K562 (cell line): ENCODE results near the gene ELMO3. TPM values are rescaled to one million over a fixed set of nuclear protein-coding genes. Genes with fewer than 3 reads are reported as not detected.
A peak's percentile ranks its signal among the peaks of the same experiment; 100 is the strongest.

ENCODE experiments used
- ARNT ChIP-seq, 2 experiments: fragments of 450-650 bp; IDR thresholded peaks; 2 replicates each; pipeline ENCODE4 v1.6.1; 2016; ENCODE audit warnings: mild to moderate bottlenecking in 1 of 2
- BHLHE40 ChIP-seq: IDR thresholded peaks from 2 replicates; pipeline ENCODE4 v1.6.1; 2011; ENCODE audit warnings: low read length, improper control_type of control experiment
- CBFA2T3 ChIP-seq: fragments of 450-650 bp; IDR thresholded peaks from 2 replicates; pipeline ENCODE4 v1.6.1; 2017
- EGR1 ChIP-seq: fragments of 450-650 bp; conservative IDR thresholded peaks from 2 replicates; pipeline ENCODE4 v1.6.1; 2017; ENCODE audit warnings: mild to moderate bottlenecking
- GABPB1 ChIP-seq: sonication (generic); formaldehyde crosslinking; IDR thresholded peaks from 2 replicates; pipeline ENCODE4 v1.8.0; 2022; ENCODE audit warnings: mild to moderate bottlenecking, missing genetic modification reagents
- GABPB2 ChIP-seq: fragments of 250-450 bp; sonication (Bioruptor Pico); conservative IDR thresholded peaks from 2 replicates; pipeline ENCODE4 v1.5.1; 2021; ENCODE audit warnings: mild to moderate bottlenecking
- KDM5B ChIP-seq: fragments of 200-600 bp; sonication (generic); IDR thresholded peaks from 2 replicates; pipeline ENCODE4 v1.6.1; 2012; ENCODE audit warnings: low read depth, mild to moderate bottlenecking, moderate library complexity, low read length, control low read depth, inconsistent platforms; ENCODE audit not compliant: insufficient replicate concordance
- MTA3 ChIP-seq: fragments of 450-650 bp; formaldehyde crosslinking; IDR thresholded peaks from 2 replicates; pipeline ENCODE4 v1.6.1; 2017; ENCODE audit warnings: mild to moderate bottlenecking, borderline replicate concordance
- NEUROD1 ChIP-seq: fragments of 150-350 bp; IDR thresholded peaks from 2 replicates; pipeline ENCODE4 v1.6.1; 2014; ENCODE audit warnings: borderline replicate concordance, low read length, low read depth; ENCODE audit not compliant: partially characterized antibody
- NONO ChIP-seq, 2 experiments: fragments of 200-400 bp in 1 of 2; fragments of 450-650 bp in 1 of 2; formaldehyde crosslinking in 1 of 2; IDR thresholded peaks; 2 replicates each; pipeline ENCODE4 v1.6.1; 2017; ENCODE audit warnings: low read depth in 2 of 2, mild to moderate bottlenecking in 2 of 2, moderate library complexity in 2 of 2, low read length in 1 of 2
- POLR2B ChIP-seq: fragments of 450-650 bp; IDR thresholded peaks from 2 replicates; pipeline ENCODE4 v1.6.1; 2018; ENCODE audit warnings: low read depth; ENCODE audit not compliant: partially characterized antibody
- RCOR1 ChIP-seq, 2 experiments: IDR thresholded peaks; 2 replicates each; pipeline ENCODE4 v1.6.1; 2012; ENCODE audit warnings: low read depth in 2 of 2, low read length in 2 of 2, borderline replicate concordance in 1 of 2, improper control_type of control experiment in 1 of 2
- SMC3 ChIP-seq: conservative IDR thresholded peaks from 2 replicates; pipeline ENCODE4 v1.6.1; 2011; ENCODE audit warnings: low read depth, low read length, improper control_type of control experiment; ENCODE audit not compliant: insufficient read depth
- SUPT5H ChIP-seq: fragments of 450-650 bp; IDR thresholded peaks from 2 replicates; pipeline ENCODE4 v1.6.1; 2016
- TRIM24 ChIP-seq, 2 experiments: fragments of 450-650 bp; IDR thresholded peaks; 2 replicates each; pipeline ENCODE4 v1.6.1; 2016
- TRIM28 ChIP-seq: fragments of 450-650 bp; IDR thresholded peaks from 2 replicates; pipeline ENCODE4 v1.6.1; 2017
- ZNF23 ChIP-seq: fragments of 250-450 bp; sonication (Bioruptor Pico); IDR thresholded peaks from 2 replicates; pipeline ENCODE4 v1.4.0; 2020; ENCODE audit warnings: mild to moderate bottlenecking
- ZNF583 ChIP-seq: fragments of 250-450 bp; sonication (Bioruptor Pico); IDR thresholded peaks from 2 replicates; pipeline ENCODE4 v1.4.0; 2020
- polyA plus RNA-seq, 8 experiments: library from polyadenylated mRNA; depleted of rRNA in 4 of 8; stranded (reverse) in 5 of 8; unstranded in 3 of 8; fragments of >200 nt; fragmentation: Nextera tagmentation in 2 of 8; fragmentation: Illumina TruSeq in 1 of 8; extraction: Ambion mirVana in 2 of 8; extraction: Trizol in 1 of 8; gene quantifications; 2 replicates each; pipeline versions ENCODE4 v1.2.1 to v1.2.3, GENCODE V29; 2011 to 2014; ENCODE audit warnings: inconsistent platforms in 1 of 8, missing spikeins in 1 of 8
- total RNA-seq, 7 experiments: library from RNA; depleted of rRNA in 6 of 7; stranded (reverse); fragments of >200 nt in 6 of 7; fragmentation: Illumina TruSeq in 2 of 7; extraction: Trizol in 2 of 7; gene quantifications; 2 replicates each; pipeline versions ENCODE4 v1.2.1 to v1.2.3, GENCODE V29; 2011 to 2021; ENCODE audit warnings: low replicate concordance in 1 of 7
- TF ChIP-seq, protein P1 (sequence below): IDR thresholded peaks from 3 replicates; pipeline ENCODE4 v1.6.1; 2011; ENCODE audit warnings: borderline replicate concordance, mild to moderate bottlenecking, moderate library complexity; ENCODE audit not compliant: insufficient read length; ENCODE audit errors: extremely low read depth
- TF ChIP-seq, protein P2 (sequence below): fragments of 250-450 bp; sonication (Bioruptor Pico); IDR thresholded peaks from 2 replicates; pipeline ENCODE4 v1.4.0; 2020; ENCODE audit warnings: mild to moderate bottlenecking
- TF ChIP-seq, protein P3 (sequence below): fragments of 450-650 bp; IDR thresholded peaks from 2 replicates; pipeline ENCODE4 v1.6.1; 2017; ENCODE audit warnings: mild to moderate bottlenecking, moderate library complexity
- TF ChIP-seq, protein P4 (sequence below): fragments of 450-650 bp; IDR thresholded peaks from 2 replicates; pipeline ENCODE4 v1.6.1; 2014; ENCODE audit warnings: low read depth, mild to moderate bottlenecking, moderate library complexity, borderline replicate concordance

The ELMO3 gene
- total and polyA plus RNA-seq, 9 of the 15 experiments (the other 6 are each of a cell fraction or from before 2014, with no cell fraction given) = 0.04 to 5.1 (median 1.5) TPM

DNA sequence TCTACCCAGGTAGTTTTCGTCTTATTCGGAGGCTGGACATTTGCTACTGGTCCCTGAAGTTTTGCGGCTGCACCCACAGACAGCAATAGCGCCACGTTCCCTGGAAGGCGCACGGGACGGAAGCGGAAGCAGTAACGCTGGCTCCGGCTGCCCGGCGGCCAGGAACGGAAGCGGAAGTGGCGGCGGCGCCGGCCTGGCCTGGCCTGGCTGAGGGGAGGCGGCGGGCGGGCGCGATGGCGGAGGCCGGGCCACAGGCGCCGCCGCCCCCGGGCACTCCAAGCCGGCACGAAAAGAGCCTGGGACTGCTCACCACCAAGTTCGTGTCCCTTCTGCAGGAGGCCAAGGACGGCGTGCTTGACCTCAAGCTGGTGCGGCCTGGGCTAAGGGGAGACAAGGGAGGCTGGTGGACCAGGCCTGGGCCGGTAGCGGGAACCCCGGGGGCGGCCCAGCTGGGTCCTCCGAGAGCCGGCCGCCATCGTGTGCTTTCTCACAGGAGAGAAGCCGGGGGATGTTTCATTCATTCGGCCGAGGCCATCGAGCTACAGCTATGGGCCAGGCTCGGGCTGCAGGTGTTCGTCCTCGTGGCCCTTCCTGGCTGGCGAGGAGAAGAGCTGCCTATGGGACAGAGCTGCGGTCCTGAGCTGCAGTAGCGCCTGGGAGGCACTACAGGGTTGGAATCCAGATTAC, 6.8 kb upstream of the ELMO3 start, which contains the start of gene E2F4 (continued):
- TF ChIP-seq RCOR1 (IDR thresholded peaks at IDR 0.05; ENCODE audit: borderline replicate concordance in 1 of 2, low read depth in 2 of 2, low read length in 2 of 2) (peak in 1 of 2 experiments; percentile 63; a peak in 2 of 4 replicates), POLR2B (no peak), TRIM28 (no peak), NONO (IDR thresholded peaks at IDR 0.05; ENCODE audit: low read depth in 2 of 2, low read length in 1 of 2) (peak in 1 of 2 experiments; percentile 80; a peak in 1 of 4 replicates), GABPB1 (peak; percentile 92), ARNT (IDR thresholded peaks at IDR 0.05) (no peak), SMC3 (peak; percentile 28; the same call in 1 of the 2 replicates), ZNF583 (CRISPR knock-in tag) (0 out of 2 replicates have a peak, but pooled peaks have one; percentile 50), MTA3 (peak; percentile 19; the same call in 1 of the 2 replicates), BHLHE40 (peak; percentile 95), KDM5B (peak; percentile 68), ZNF23 (CRISPR knock-in tag) (no peak), SUPT5H (peak; percentile 62), NEUROD1 (peak; percentile 93), EGR1 (peak; percentile 48), GABPB2 (CRISPR knock-in tag) (no peak), CBFA2T3 (no peak), TRIM24 (IDR thresholded peaks at IDR 0.05) (no peak)
- TF ChIP-seq, protein P1, sequence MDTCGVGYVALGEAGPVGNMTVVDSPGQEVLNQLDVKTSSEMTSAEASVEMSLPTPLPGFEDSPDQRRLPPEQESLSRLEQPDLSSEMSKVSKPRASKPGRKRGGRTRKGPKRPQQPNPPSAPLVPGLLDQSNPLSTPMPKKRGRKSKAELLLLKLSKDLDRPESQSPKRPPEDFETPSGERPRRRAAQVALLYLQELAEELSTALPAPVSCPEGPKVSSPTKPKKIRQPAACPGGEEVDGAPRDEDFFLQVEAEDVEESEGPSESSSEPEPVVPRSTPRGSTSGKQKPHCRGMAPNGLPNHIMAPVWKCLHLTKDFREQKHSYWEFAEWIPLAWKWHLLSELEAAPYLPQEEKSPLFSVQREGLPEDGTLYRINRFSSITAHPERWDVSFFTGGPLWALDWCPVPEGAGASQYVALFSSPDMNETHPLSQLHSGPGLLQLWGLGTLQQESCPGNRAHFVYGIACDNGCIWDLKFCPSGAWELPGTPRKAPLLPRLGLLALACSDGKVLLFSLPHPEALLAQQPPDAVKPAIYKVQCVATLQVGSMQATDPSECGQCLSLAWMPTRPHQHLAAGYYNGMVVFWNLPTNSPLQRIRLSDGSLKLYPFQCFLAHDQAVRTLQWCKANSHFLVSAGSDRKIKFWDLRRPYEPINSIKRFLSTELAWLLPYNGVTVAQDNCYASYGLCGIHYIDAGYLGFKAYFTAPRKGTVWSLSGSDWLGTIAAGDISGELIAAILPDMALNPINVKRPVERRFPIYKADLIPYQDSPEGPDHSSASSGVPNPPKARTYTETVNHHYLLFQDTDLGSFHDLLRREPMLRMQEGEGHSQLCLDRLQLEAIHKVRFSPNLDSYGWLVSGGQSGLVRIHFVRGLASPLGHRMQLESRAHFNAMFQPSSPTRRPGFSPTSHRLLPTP = no peak
- TF ChIP-seq, protein P2, sequence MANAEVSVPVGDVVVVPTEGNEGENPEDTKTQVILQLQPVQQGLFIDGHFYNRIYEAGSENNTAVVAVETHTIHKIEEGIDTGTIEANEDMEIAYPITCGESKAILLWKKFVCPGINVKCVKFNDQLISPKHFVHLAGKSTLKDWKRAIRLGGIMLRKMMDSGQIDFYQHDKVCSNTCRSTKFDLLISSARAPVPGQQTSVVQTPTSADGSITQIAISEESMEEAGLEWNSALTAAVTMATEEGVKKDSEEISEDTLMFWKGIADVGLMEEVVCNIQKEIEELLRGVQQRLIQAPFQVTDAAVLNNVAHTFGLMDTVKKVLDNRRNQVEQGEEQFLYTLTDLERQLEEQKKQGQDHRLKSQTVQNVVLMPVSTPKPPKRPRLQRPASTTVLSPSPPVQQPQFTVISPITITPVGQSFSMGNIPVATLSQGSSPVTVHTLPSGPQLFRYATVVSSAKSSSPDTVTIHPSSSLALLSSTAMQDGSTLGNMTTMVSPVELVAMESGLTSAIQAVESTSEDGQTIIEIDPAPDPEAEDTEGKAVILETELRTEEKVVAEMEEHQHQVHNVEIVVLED (CRISPR knock-in tag) = no peak
- TF ChIP-seq, protein P3, sequence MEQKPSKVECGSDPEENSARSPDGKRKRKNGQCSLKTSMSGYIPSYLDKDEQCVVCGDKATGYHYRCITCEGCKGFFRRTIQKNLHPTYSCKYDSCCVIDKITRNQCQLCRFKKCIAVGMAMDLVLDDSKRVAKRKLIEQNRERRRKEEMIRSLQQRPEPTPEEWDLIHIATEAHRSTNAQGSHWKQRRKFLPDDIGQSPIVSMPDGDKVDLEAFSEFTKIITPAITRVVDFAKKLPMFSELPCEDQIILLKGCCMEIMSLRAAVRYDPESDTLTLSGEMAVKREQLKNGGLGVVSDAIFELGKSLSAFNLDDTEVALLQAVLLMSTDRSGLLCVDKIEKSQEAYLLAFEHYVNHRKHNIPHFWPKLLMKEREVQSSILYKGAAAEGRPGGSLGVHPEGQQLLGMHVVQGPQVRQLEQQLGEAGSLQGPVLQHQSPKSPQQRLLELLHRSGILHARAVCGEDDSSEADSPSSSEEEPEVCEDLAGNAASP = no peak
- TF ChIP-seq, protein P4, sequence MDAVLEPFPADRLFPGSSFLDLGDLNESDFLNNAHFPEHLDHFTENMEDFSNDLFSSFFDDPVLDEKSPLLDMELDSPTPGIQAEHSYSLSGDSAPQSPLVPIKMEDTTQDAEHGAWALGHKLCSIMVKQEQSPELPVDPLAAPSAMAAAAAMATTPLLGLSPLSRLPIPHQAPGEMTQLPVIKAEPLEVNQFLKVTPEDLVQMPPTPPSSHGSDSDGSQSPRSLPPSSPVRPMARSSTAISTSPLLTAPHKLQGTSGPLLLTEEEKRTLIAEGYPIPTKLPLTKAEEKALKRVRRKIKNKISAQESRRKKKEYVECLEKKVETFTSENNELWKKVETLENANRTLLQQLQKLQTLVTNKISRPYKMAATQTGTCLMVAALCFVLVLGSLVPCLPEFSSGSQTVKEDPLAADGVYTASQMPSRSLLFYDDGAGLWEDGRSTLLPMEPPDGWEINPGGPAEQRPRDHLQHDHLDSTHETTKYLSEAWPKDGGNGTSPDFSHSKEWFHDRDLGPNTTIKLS = peak; percentile 64; the same call in 1 of the 2 replicates
